Body of pancreas (tissue), 4 donors: ENCODE results near the gene CBFA2T3. TPM values are rescaled to one million over a fixed set of nuclear protein-coding genes. Genes with fewer than 3 reads are reported as not detected.

ENCODE experiments used
- ATAC-seq: fragments of 150-250 bp; one replicate; pipeline ENCODE4 v1.9.1; 2016
- DNase-seq, 4 donors: peaks; one replicate each; pipeline ENCODE4 v3.0.0-alpha.2; 2019
- H3K27ac ChIP-seq, 4 donors: fragments of 200-600 bp; sonication (generic); 1 replicate in 3 of 4; 2 replicates in 1 of 4; pipeline versions ENCODE4 v1.5.1 to v1.6.1; 2016 to 2019; ENCODE audit warnings: mild to moderate bottlenecking in 1 of 4, mixed read lengths in 1 of 4, moderate library complexity in 1 of 4
- H3K27me3 ChIP-seq, 2 donors: fragments of 200-600 bp; sonication (generic); one replicate each; pipeline ENCODE4 v1.6.0; 2016; ENCODE audit warnings: mild to moderate bottlenecking in 1 of 2
- H3K36me3 ChIP-seq, 2 donors: fragments of 200-600 bp; sonication (generic); replicated peaks in 1 of 2; 2 replicates each; pipeline ENCODE4 v1.5.1; 2016; ENCODE audit warnings: low read depth in 2 of 2; ENCODE audit not compliant: insufficient read depth in 1 of 2
- H3K4me1 ChIP-seq: fragments of 200-600 bp; sonication (generic); one replicate; pipeline ENCODE4 v1.6.0; 2016
- H3K4me3 ChIP-seq, 2 donors: fragments of 200-600 bp; sonication (generic); 1 replicate in 1 of 2; 2 replicates in 1 of 2; pipeline ENCODE4 v1.5.1; 2016 to 2019
- H3K9me3 ChIP-seq, 3 donors: fragments of 200-600 bp; sonication (generic); 1 replicate in 2 of 3; 2 replicates in 1 of 3; pipeline ENCODE4 v1.5.1; 2016
- CTCF ChIP-seq, 7 experiments: fragments of 450-650 bp in 4 of 7; fragments of 200-600 bp in 3 of 7; sonication (generic) in 3 of 7; IDR thresholded peaks; one replicate each; pipeline ENCODE4 v1.5.1; 2016 to 2019; ENCODE audit warnings: antibody characterized with exemption in 7 of 7
- POLR2A ChIP-seq, 3 donors: fragments of 450-650 bp; IDR thresholded peaks; one replicate each; pipeline ENCODE4 v1.6.1; 2016; ENCODE audit warnings: antibody characterized with exemption in 3 of 3, mild to moderate bottlenecking in 2 of 3
- WGBS, 2 donors: methylation state at CpG; one replicate each; pipeline ENCODE4 v1.1.5; 2017; 5-methylcytosine and 5-hydroxymethylcytosine counted together
- intact Hi-C: fragments of 100-400 bp; cut with DNase I; formaldehyde crosslinking; loops from one replicate; pipeline ENCODE4 v1.15.1; 2023
- total RNA-seq, 2 donors: library from RNA; depleted of rRNA; stranded (reverse); fragments of >200 nt; gene quantifications; one replicate each; pipeline ENCODE4 v1.1.0, GENCODE V29; 2016

The CBFA2T3 gene
- total RNA-seq, 2 donors from 2014 or later = 7.8 to 16.2 TPM

GRCh38 chr16:88838566-88838965, 138.4 kb downstream of the CBFA2T3 start:
- 86 to 92% methylated on average over 13 to 19 of the region's 19 CpGs for WGBS, 2 donors
- H3K4me1 ChIP-seq = no peaks in the 10 kb centered on the region
- intact Hi-C loops = no loop called here
- H3K9me3 ChIP-seq = no peaks in the 10 kb centered on the region
- H3K4me3 ChIP-seq = no peak overlapping the region
- H3K36me3 ChIP-seq = no peaks in the 10 kb centered on the region
- TF ChIP-seq CTCF (IDR thresholded peaks at IDR 0.05) (no peak), POLR2A (IDR thresholded peaks at IDR 0.05) (no peak)
- no peak for DNase-seq
- no peak overlapping the region for H3K27ac ChIP-seq
- no peak for ATAC-seq
- H3K27me3 ChIP-seq = no peaks in the 10 kb centered on the region

GRCh38 chr16:88837806-88838205, 139.2 kb downstream of the CBFA2T3 start:
- Histone ChIP-seq H3K36me3 (no peaks in the 10 kb centered on the region), H3K9me3 (no peaks in the 10 kb centered on the region), H3K4me1 (no peaks in the 10 kb centered on the region), H3K4me3 (no peak overlapping the region), H3K27ac (no peak overlapping the region), H3K27me3 (no peaks in the 10 kb centered on the region)
- ATAC-seq = no peak
- TF ChIP-seq CTCF (IDR thresholded peaks at IDR 0.05) = no peak
- no peak for TF ChIP-seq POLR2A (IDR thresholded peaks at IDR 0.05)
- 80 to 93% methylated on average over 5 to 20 of the region's 20 CpGs for WGBS, 2 donors
- no peak for DNase-seq
- intact Hi-C loops = no loop called here

GRCh38 chr16:88836791-88837190, 140.2 kb downstream of the CBFA2T3 start:
- Histone ChIP-seq H3K4me1 (no peaks in the 10 kb centered on the region), H3K4me3 (no peak overlapping the region), H3K36me3 (no peaks in the 10 kb centered on the region), H3K9me3 (no peaks in the 10 kb centered on the region), H3K27me3 (no peaks in the 10 kb centered on the region), H3K27ac (no peak overlapping the region)
- WGBS, 2 donors = 90 to 98% methylated on average over 6 to 17 of the region's 17 CpGs
- DNase-seq (no peak), ATAC-seq (no peak)
- intact Hi-C loops = no loop called here
- TF ChIP-seq CTCF (IDR thresholded peaks at IDR 0.05) (no peak), POLR2A (IDR thresholded peaks at IDR 0.05) (no peak)

- TF ChIP-seq CTCF (IDR thresholded peaks at IDR 0.05) (no peak), POLR2A (IDR thresholded peaks at IDR 0.05) (no peak)
- no peaks in the 10 kb centered on the region for H3K4me1 ChIP-seq
- DNase-seq (no peak), ATAC-seq (no peak)
- H3K27me3 ChIP-seq = no peaks in the 10 kb centered on the region
- no peak overlapping the region for H3K27ac ChIP-seq
- no peaks in the 10 kb centered on the region for H3K36me3 ChIP-seq
- intact Hi-C loops = no loop called here
- no peaks in the 10 kb centered on the region for H3K9me3 ChIP-seq
- no peak overlapping the region for H3K4me3 ChIP-seq
- 93 to 97% methylated on average over 27 to 33 of the region's 33 CpGs for WGBS, 2 donors
These were observed 141.2 kb downstream of the CBFA2T3 start for GRCh38 chr16:88835818-88836217.

GRCh38 chr16:88835383-88835782, 141.6 kb downstream of the CBFA2T3 start:
- no peaks in the 10 kb centered on the region for H3K27me3 ChIP-seq
- no peaks in the 10 kb centered on the region for H3K36me3 ChIP-seq
- no peaks in the 10 kb centered on the region for H3K9me3 ChIP-seq
- TF ChIP-seq POLR2A (IDR thresholded peaks at IDR 0.05) (no peak), CTCF (IDR thresholded peaks at IDR 0.05) (no peak)
- ATAC-seq = peak; percentile 36
- no peaks in the 10 kb centered on the region for H3K4me1 ChIP-seq
- H3K27ac ChIP-seq = no peak overlapping the region
- DNase-seq = peak in 2 of 4 donors; percentile 23 to 43
- intact Hi-C loops = no loop called here
- H3K4me3 ChIP-seq = no peak overlapping the region
- 82 to 89% methylated on average over 7 to 11 of the region's 11 CpGs for WGBS, 2 donors
